ENCODE measurements around the gene HINT2.
A peak's percentile ranks its signal among the peaks of the same experiment; 100 is the strongest.

Gene HINT2
- total RNA-seq = 3.7 to 7.3 reads per million in 2 donors

DNA sequence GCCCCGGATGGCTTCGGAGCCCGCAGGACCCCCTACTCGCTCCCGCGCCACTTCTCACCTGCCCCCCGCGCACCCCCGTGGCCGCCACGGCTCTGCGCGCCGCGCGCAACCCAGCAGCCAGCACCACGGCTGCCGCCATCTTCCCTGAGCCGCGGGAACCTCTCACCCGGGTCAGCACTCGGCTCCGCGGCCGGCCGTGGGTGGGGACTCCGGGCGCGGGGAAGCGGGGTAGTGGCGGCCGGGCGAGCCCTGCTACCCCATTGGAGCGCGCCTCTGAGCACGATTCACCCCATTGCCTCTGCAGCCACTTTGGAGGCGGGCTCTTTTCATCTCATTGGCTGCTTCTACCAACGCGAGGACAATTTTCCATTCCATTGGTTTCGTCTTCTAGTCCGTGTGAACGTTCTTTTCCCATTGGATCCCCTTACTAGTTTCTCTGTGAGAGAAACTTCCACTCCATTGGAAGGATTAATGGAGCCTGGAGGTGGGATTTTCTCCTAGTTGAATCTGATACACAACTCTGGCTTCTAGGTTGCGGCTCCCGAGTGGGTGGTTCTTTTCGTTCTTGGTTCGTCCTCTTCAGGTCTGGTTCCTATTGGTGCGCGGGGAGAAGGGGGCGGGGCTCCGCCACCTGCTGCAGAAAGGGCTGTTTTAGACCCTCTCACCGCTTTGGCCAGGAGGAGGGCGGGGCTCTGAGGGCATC is at the start of gene HINT2:
Gene HINT2, minus strand, starts transcription at position 202 of the 703 bp plus-strand sequence. Its CDS starts 63 bp downstream, at position 139.
- peak; percentile 81 for DNase-seq

- DNase-seq = no peak
Measured at GRCh38 chr9:35863583-35863982, 48.7 kb upstream of the HINT2 start.

- DNase-seq = no peak
Measured at GRCh38 chr9:35862328-35862727, 47.5 kb upstream of the HINT2 start.

- no peak for DNase-seq
Measured at GRCh38 chr9:35861161-35861897, 46.5 kb upstream of the HINT2 start.

DNA sequence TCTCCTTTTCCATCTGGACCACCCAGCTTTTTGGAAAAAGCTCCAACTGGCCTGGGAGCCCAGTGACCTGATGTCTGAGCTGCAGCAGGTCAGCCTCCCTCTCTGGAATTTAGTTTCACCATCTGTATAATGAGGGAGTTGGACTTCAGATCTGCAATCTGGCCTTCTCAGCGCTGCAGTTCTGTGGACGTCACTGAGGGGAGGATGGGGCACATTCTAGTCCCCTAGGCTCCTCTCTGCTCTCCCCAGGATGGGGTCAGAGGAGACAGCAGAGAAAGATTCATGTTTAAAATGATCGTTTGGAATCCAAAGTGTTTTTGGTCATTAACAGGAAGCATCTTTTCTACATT is 45.1 kb upstream of the HINT2 start:
- DNase-seq = no peak

- no peak for DNase-seq
Measured at GRCh38 chr9:35859310-35859989, 44.6 kb upstream of the HINT2 start.

- DNase-seq = no peak
Measured at GRCh38 chr9:35858458-35858857, 43.6 kb upstream of the HINT2 start.

- no peak for DNase-seq
Measured at GRCh38 chr9:35856882-35857281, 42.0 kb upstream of the HINT2 start.

DNA sequence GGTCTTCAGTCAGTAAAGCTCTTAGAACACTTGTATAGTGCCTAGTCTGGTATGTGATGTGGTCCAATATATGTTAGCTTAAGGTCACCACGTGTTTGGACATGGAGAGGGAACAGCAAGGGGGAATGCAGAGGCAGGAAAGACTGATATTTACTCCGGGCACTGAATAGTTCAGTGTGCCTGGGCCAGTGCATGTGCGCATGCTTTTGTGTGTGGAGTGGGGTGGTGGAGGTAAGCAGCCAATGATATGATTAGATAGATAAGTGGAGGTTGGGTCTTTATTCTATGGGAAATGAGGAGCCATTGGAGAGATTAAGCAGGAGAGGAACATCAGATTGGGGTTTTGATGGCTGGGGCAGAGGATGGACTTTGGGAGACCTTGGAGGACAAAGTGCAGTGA is 41.4 kb upstream of the HINT2 start:
- DNase-seq = no peak

DNA sequence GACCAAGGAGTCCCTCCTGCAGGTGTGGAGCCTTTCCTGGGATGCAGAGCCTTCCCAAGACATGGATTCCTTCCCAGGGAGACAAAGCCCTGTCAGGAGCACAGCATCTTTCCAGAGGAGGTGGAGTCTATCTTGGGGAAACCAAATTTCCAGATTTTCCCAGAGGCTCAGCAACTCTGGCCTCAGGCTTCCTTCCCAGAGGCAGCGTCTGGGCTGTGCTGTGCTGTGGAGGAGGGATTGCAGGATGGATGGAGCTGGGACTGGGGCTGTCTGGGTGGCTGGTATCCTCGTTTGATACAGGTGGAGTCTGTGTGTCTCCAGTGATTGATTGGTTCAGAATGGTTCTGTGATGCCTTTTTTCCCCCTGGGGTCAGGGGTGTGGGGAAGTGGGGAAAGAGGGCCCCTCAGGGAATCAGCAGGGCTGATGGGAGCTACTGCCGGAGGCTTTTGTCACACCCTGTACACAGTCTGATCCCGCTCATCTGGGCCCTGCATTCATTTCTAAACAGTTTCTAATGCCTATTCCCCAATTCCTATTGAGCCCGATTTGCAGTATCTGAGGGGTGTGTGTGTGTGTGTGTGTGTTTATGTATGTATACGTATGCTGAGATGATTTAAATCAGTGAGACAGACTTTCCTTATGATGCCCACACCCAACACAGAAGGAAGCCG is 39.4 kb upstream of the HINT2 start:
- no peak for DNase-seq

DNA sequence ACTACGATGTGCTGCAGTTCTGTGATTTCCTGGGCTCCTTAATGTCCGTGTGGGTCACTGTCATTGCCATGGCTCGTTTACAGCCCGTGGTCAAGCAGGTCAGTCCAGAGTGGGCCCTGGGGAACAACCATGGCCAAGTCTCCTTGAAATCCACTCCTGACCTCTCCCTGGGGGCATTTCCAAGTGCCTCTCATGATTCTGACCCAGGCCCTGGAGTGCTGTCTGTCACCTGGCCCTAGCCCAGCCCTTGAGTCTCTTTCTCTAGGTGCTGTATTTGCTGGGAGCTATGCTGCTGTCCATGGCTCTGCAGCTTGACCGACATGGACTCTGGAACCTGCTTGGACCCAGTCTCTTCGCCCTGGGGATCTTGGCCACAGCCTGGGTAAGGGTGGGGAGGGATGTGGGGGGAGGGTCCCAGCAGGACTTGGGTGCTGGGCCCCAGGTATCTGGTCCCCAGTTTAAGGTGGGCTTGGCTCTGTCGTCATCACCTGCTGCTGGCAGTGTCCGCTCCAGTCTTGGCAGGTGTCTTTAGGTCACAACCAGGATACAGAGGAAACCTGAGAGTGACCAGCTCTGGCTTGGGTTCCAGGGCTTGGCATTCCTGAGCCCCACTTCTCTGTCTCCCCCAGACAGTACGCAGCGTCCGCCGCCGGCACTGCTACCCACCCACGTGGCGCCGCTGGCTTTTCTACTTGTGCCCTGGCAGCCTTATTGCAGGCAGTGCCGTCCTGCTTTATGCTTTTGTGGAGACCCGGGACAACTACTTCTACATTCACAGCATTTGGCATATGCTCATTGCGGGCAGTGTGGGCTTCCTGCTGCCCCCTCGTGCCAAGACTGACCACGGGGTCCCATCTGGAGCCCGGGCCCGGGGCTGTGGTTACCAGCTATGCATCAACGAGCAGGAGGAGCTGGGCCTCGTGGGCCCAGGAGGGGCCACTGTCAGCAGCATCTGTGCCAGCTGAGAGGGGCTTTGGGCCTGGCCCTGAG is 38.3 kb upstream of the HINT2 start:
- DNase-seq = no peak

- DNase-seq = no peak
Measured at GRCh38 chr9:35852267-35852815, 37.5 kb upstream of the HINT2 start.

DNA sequence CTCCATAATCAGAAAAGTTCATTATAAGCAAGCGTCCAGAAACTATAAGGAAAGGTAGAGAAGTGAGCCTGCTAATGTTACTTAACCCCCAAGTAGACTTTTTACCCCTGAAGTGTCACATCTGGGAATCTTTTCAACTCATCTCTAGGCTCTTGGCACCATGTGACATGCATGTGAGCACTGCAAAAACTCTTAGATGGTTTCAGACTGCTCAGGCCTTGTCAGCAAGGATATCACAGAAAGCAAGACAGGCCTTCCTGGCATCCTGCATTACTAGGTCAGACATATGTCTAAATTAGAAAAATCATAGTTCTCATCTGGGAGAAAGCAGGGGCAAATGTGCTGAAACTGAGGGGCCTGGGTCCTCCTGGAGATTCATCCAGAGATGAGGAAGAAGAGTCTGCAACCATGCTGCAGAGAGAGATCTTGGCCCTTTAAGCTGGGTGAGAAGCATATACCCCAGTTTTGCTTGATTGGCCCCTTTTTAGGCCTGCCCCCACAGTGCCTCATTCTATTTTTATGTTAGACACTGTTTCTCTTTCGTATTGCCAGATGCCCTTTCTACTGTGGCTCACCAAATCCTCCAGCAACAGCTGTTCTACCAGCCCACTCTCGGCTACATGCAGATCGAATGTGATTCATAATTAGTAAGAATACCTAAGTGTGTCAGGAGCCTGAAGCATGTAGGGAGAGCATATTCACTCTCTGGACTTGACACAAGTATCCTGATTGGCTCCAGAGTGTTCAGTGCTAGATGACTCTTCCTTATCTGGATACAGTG is 33.1 kb upstream of the HINT2 start:
- no peak for DNase-seq

DNA sequence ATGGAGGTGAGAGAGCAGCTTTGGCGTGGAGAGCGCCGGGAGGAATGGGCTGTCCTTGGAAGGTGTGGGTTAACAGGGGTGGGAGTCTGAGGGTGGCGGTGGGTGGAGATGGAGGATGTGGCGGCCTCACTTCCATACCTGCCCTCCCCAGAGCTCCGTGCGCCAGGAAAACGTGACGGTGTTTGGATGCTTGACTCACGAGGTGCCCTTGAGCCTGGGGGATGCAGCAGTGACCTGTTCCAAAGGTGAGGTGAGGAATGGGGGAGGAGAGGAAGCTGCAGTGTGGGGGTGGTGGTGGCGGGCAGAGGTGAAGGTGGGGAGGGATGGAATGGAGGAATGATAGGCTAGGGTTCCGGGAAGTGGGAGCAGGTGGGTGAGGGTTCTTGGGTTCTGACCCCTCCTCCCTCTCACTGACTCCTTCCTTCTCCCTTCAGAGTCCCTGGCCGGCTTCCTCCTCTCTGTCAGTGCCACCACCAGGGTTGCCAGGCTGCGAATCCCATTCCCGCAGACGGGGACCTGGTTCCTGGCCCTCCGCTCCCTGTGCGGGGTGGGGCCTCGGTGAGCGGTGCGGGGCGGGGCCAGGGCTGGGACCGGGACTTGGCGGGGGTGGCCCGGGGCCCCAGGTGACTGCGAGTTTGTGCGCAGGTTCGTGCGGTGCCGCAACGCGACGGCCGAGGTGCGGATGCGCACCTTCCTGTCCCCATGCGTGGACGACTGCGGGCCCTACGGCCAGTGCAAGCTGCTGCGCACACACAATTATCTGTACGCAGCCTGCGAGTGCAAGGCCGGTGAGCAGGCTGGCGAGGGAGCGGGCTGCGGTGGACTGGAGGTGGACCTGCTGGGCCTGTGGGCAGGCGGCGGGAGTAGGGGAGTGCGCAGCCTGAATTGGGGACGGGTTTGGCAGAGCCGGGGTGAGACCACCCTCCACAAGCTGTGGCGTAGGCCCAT is 31.3 kb upstream of the HINT2 start:
- no peak for DNase-seq

GRCh38 chr9:35844628-35845270 is 29.9 kb upstream of the HINT2 start:
- no peak for DNase-seq

- DNase-seq = no peak
Measured at GRCh38 chr9:35842795-35843194, 28.0 kb upstream of the HINT2 start.

DNA sequence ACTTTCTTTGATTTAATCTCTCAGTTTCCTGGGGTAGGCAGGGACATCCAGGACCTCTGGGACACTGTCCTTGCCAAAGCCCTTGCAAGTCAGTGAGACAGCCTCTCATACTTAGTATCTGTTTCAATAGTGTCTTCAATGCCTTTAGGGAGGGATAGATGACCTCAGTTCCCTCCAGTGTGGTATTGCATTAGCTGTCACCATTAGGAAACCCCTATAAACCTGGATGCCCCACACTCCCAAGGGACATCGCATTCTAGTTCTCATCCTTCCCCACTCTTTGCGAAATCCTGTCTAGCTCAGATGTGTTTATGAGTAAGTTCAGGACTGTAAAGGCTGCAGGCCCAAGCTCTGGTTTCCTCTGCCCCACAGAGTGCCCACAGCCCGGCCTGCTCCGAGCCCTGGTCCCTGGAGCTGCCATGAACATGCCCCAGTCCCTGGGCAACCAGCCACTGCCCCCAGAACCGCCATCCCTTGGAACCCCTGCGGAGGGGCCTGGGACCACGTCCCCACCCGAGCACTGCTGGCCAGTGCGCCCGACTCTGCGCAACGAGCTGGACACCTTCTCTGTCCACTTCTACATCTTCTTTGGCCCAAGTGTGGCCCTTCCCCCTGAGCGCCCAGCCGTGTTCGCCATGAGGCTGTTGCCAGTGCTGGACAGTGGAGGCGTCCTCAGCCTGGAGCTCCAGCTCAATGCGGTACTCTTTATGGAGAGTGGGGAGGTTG is 27.3 kb upstream of the HINT2 start:
- no peak for DNase-seq

GRCh38 chr9:35841645-35841900 is 26.7 kb upstream of the HINT2 start:
- DNase-seq = no peak
